ENCODE data around the gene FOXR1. TPM values are rescaled to one million over a fixed set of nuclear protein-coding genes. Genes with fewer than 3 reads are reported as not detected.

Gene FOXR1
- polyA plus RNA-seq, 1 donor from 2014 or later, result not detected

- Histone ChIP-seq H3K4me2 (ENCODE audit: low read length) (no peak overlapping the region), H2AFZ (ENCODE audit: low read depth, low read length) (no peak overlapping the region), H3K9me2 (ENCODE audit: insufficient read depth, low read length) (no peaks in the 10 kb centered on the region), H3K4me3 (ENCODE audit: low read length) (no peak overlapping the region), H3K27me3 (ENCODE audit: insufficient read depth, low read depth, low read length) (no peaks in the 10 kb centered on the region), H3F3A (ENCODE audit: insufficient read depth, low read length, poor library complexity, severe bottlenecking) (no peaks in the 10 kb centered on the region), H4K20me1 (ENCODE audit: insufficient read depth) (no peaks in the 10 kb centered on the region), H3K79me2 (replicated peaks; ENCODE audit: insufficient read depth, low read length) (no peaks in the 10 kb centered on the region), H3K9ac (ENCODE audit: low read length) (no peak overlapping the region), H3K27ac (ENCODE audit: low read length) (no peak overlapping the region), H3K36me3 (ENCODE audit: insufficient read depth, low read length) (no peaks in the 10 kb centered on the region), H3K9me3 (ENCODE audit: low read length) (no peaks in the 10 kb centered on the region)
- TF ChIP-seq POLR2AphosphoS5 (IDR thresholded peaks at IDR 0.05) (no peak), TAF1 (IDR thresholded peaks at IDR 0.05; ENCODE audit: low read depth) (no peak), SMC3 (conservative IDR thresholded peaks at IDR 0.05; ENCODE audit: poor library complexity) (no peak), REST (IDR thresholded peaks at IDR 0.05; ENCODE audit: borderline replicate concordance) (no peak), EZH2 (IDR thresholded peaks at IDR 0.05; ENCODE audit: borderline replicate concordance, insufficient read depth, low read length, poor library complexity, severe bottlenecking) (no peak), MXI1 (conservative IDR thresholded peaks at IDR 0.05; ENCODE audit: poor library complexity, severe bottlenecking) (no peak), RAD21 (conservative IDR thresholded peaks at IDR 0.05) (no peak), EP300 (conservative IDR thresholded peaks at IDR 0.05; ENCODE audit: poor library complexity, severe bottlenecking) (no peak), CTCF (IDR thresholded peaks at IDR 0.05; ENCODE audit: poor library complexity, severe bottlenecking) (no peak)
Measured at GRCh38 chr11:118975771-118976709, 4.5 kb downstream of the FOXR1 start.

- Histone ChIP-seq H3K9ac (ENCODE audit: low read length) (no peak overlapping the region), H3K36me3 (ENCODE audit: insufficient read depth, low read length) (no peaks in the 10 kb centered on the region), H3K27ac (ENCODE audit: low read length) (no peak overlapping the region), H2AFZ (ENCODE audit: low read depth, low read length) (no peak overlapping the region), H3K4me2 (ENCODE audit: low read length) (no peak overlapping the region), H3K9me3 (ENCODE audit: low read length) (no peaks in the 10 kb centered on the region), H3K4me3 (ENCODE audit: low read length) (no peak overlapping the region), H3K79me2 (replicated peaks; ENCODE audit: insufficient read depth, low read length) (no peaks in the 10 kb centered on the region), H3K9me2 (ENCODE audit: insufficient read depth, low read length) (no peaks in the 10 kb centered on the region), H3F3A (ENCODE audit: insufficient read depth, low read length, poor library complexity, severe bottlenecking) (no peaks in the 10 kb centered on the region), H4K20me1 (ENCODE audit: insufficient read depth) (no peaks in the 10 kb centered on the region), H3K27me3 (ENCODE audit: insufficient read depth, low read depth, low read length) (no peaks in the 10 kb centered on the region)
- TF ChIP-seq REST (IDR thresholded peaks at IDR 0.05; ENCODE audit: borderline replicate concordance) (no peak), RAD21 (conservative IDR thresholded peaks at IDR 0.05) (no peak), EZH2 (IDR thresholded peaks at IDR 0.05; ENCODE audit: borderline replicate concordance, insufficient read depth, low read length, poor library complexity, severe bottlenecking) (no peak), TAF1 (IDR thresholded peaks at IDR 0.05; ENCODE audit: low read depth) (no peak), CTCF (IDR thresholded peaks at IDR 0.05; ENCODE audit: poor library complexity, severe bottlenecking) (no peak), EP300 (conservative IDR thresholded peaks at IDR 0.05; ENCODE audit: poor library complexity, severe bottlenecking) (no peak), MXI1 (conservative IDR thresholded peaks at IDR 0.05; ENCODE audit: poor library complexity, severe bottlenecking) (no peak), SMC3 (conservative IDR thresholded peaks at IDR 0.05; ENCODE audit: poor library complexity) (no peak), POLR2AphosphoS5 (IDR thresholded peaks at IDR 0.05) (no peak)
Measured at GRCh38 chr11:118979434-118979833, 7.9 kb downstream of the FOXR1 start.

All from neural cell (in vitro differentiated cells).